Esophagus muscularis mucosa (tissue), 4 donors: ENCODE data around the gene CIDEB. TPM values are rescaled to one million over a fixed set of nuclear protein-coding genes. Genes with fewer than 3 reads are reported as not detected.

ENCODE experiments used
- DNase-seq: peaks from one replicate; pipeline ENCODE4 v3.0.0-alpha.2; 2017; ENCODE audit errors: extremely low spot score
- H3K27ac ChIP-seq, 4 donors: fragments of 200-600 bp; sonication (generic); replicated peaks in 1 of 4; 1 replicate in 3 of 4; 2 replicates in 1 of 4; pipeline ENCODE4 v1.5.1; 2016 to 2019; ENCODE audit warnings: mild to moderate bottlenecking in 1 of 4
- H3K27me3 ChIP-seq, 4 donors: fragments of 200-600 bp; sonication (generic); one replicate each; pipeline versions ENCODE4 v1.5.1 to v1.6.0; 2016 to 2019
- H3K36me3 ChIP-seq, 4 donors: fragments of 200-600 bp; sonication (generic); one replicate each; pipeline ENCODE4 v1.5.1; 2016 to 2019
- H3K4me1 ChIP-seq, 4 donors: fragments of 200-600 bp; sonication (generic); one replicate each; pipeline ENCODE4 v1.5.1; 2016 to 2019
- H3K4me3 ChIP-seq, 4 donors: fragments of 200-600 bp; sonication (generic); 1 replicate in 2 of 4; 2 replicates in 2 of 4; pipeline ENCODE4 v1.5.1; 2016 to 2019; ENCODE audit warnings: mild to moderate bottlenecking in 4 of 4, moderate library complexity in 1 of 4
- H3K9me3 ChIP-seq, 4 donors: fragments of 200-600 bp; sonication (generic); 1 replicate in 3 of 4; 2 replicates in 1 of 4; pipeline ENCODE4 v1.5.1; 2016 to 2019
- EP300 ChIP-seq: sonication (generic); formaldehyde crosslinking; IDR thresholded peaks from one replicate; pipeline ENCODE4 v1.6.1; 2017; ENCODE audit warnings: antibody characterized with exemption
- POLR2A ChIP-seq: fragments of 450-650 bp; IDR thresholded peaks from one replicate; pipeline ENCODE4 v1.6.1; 2017; ENCODE audit warnings: antibody characterized with exemption, moderate library complexity, mild to moderate bottlenecking, low read depth
- POLR2AphosphoS5 ChIP-seq, 2 donors: sonication (generic); formaldehyde crosslinking; IDR thresholded peaks; one replicate each; pipeline ENCODE4 v1.6.1; 2017; ENCODE audit warnings: antibody characterized with exemption in 2 of 2
- WGBS: methylation state at CpG from one replicate; pipeline ENCODE4 v1.1.5; 2018; 5-methylcytosine and 5-hydroxymethylcytosine counted together
- intact Hi-C: fragments of 100-400 bp; cut with DNase I; formaldehyde crosslinking; loops from one replicate; pipeline ENCODE4 v1.15.1; 2023
- total RNA-seq, 4 donors: library from RNA; depleted of rRNA; stranded (reverse); fragments of >200 nt; gene quantifications; one replicate each; pipeline versions ENCODE4 v1.1.0 to v1.2.1, GENCODE V29; 2016
- TF ChIP-seq, protein P1 (sequence below), 3 experiments: fragments of 200-600 bp in 2 of 3; fragments of 450-650 bp in 1 of 3; sonication (generic) in 2 of 3; IDR thresholded peaks; one replicate each; pipeline ENCODE4 v1.5.1; 2017 to 2019; ENCODE audit warnings: antibody characterized with exemption in 3 of 3, mild to moderate bottlenecking in 2 of 3, moderate library complexity in 1 of 3

CIDEB gene
- total RNA-seq, 4 donors from 2014 or later, result 6.6 to 12.5 (median 8.1) TPM

DNA sequence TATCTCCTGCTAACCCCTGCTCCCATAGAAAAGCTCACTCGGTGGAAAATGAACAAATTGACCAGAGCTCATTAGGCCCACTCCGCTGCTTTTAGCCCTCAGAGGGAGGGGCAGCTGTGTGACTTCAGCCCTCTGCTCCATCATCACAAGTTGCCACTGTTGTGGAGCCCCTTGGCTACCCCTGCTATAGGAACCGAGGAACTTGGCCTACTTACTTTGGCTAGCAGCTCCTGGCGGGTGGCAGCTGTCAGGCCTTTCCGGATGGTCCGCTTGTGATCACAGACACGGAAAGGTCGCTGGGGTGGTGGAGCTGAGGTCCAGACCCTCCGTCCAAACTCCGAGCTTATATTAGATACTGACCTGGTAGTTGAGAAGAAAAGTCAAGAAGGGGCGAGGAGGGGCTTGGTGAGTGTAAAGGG lies 612 bp downstream of the CIDEB start:
- Histone ChIP-seq H3K9me3 (no peaks in the 10 kb centered on the region), H3K4me1 (peaks cover 23 to 44% (median 36%) of the 10 kb centered on the region in 4 donors), H3K36me3 (peaks cover 46 to 57% (median 55%) of the 10 kb centered on the region in 4 donors), H3K4me3 (no peak overlapping the region), H3K27me3 (no peaks in the 10 kb centered on the region), H3K27ac (no peak overlapping the region)
- TF ChIP-seq, protein P1, sequence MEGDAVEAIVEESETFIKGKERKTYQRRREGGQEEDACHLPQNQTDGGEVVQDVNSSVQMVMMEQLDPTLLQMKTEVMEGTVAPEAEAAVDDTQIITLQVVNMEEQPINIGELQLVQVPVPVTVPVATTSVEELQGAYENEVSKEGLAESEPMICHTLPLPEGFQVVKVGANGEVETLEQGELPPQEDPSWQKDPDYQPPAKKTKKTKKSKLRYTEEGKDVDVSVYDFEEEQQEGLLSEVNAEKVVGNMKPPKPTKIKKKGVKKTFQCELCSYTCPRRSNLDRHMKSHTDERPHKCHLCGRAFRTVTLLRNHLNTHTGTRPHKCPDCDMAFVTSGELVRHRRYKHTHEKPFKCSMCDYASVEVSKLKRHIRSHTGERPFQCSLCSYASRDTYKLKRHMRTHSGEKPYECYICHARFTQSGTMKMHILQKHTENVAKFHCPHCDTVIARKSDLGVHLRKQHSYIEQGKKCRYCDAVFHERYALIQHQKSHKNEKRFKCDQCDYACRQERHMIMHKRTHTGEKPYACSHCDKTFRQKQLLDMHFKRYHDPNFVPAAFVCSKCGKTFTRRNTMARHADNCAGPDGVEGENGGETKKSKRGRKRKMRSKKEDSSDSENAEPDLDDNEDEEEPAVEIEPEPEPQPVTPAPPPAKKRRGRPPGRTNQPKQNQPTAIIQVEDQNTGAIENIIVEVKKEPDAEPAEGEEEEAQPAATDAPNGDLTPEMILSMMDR (IDR thresholded peaks at IDR 0.05), result no peak
- TF ChIP-seq POLR2A (no peak), POLR2AphosphoS5 (IDR thresholded peaks at IDR 0.05) (no peak), EP300 (no peak)
- intact Hi-C loops, result no loop called here
- no peak for DNase-seq
- WGBS, result 85% methylated on average over 11 of the region's 11 CpGs

DNA sequence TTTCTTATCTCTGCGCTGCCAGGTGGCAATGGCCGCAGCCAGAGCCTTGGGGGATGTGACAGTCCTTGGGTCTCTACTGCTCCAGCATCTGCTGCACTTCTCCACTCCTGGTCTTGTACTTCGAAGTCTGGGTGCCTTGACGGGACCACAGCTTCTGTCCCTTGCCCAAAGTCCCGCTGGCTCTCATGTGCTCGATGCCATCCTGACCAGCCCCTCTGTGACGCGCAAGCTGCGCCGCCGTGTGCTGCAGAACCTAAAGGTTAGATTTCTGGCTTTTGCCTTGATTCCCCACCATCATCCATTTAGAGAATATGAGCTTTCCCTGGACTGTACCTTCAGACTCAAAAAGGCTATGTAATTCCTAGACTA lies 3.8 kb downstream of the CIDEB start:
- TF ChIP-seq, protein P1 (IDR thresholded peaks at IDR 0.05), result no peak
- TF ChIP-seq POLR2AphosphoS5 (IDR thresholded peaks at IDR 0.05), result no peak

DNA sequence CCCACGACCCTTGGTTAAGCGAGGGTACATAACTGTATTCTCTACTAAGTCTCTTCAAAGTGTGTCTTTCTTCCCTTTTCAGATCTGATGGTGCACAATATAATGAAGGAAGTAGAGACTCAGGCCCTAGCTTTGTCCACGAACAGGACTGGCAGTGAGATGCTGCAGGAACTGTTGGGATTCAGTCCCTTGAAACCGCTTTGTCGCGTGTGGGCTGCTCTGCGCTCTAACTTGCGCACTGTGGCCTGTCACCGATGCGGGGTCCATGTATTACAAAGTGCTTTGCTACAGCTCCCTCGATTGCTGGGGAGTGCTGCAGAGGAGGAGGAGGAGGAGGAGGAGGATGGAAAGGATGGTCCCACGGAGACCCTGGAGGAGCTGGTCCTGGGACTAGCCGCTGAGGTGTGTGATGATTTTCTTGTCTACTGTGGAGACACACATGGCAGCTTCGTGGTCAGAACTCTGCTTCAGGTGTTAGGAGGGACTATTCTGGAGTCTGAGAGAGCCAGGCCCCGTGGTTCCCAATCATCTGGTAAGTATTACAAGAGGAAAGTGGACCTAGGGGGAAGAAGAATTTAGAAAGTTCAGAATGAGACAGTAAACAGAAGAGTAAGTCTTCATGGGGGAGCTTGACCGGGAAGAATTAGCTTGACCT lies 7.3 kb downstream of the CIDEB start:
- DNase-seq, result no peak
- no peaks in the 10 kb centered on the region for H3K27me3 ChIP-seq
- H3K4me1 ChIP-seq, result peaks cover 19 to 47% (median 34%) of the 10 kb centered on the region in 4 donors
- H3K4me3 ChIP-seq, result peak overlapping the region; percentile 73 to 91 (median 80)
- no peak for TF ChIP-seq EP300
- no peak for TF ChIP-seq POLR2AphosphoS5 (IDR thresholded peaks at IDR 0.05)
- no peak for TF ChIP-seq POLR2A
- TF ChIP-seq, protein P1 (IDR thresholded peaks at IDR 0.05), result no peak
- intact Hi-C loops, result no loop called here
- H3K9me3 ChIP-seq, result no peaks in the 10 kb centered on the region
- peak overlapping the region; percentile 77 to 88 (median 84) for H3K27ac ChIP-seq
- peaks cover 44 to 57% (median 53%) of the 10 kb centered on the region in 4 donors for H3K36me3 ChIP-seq
- 33% methylated on average over 16 of the region's 16 CpGs for WGBS

More for the DNA sequence above, 3.8 kb downstream of the CIDEB start:
- DNase-seq, result no peak
- WGBS, result 94% methylated on average over 11 of the region's 11 CpGs
- H3K27ac ChIP-seq, result no peak overlapping the region
- H3K27me3 ChIP-seq, result no peaks in the 10 kb centered on the region
- H3K4me1 ChIP-seq, result peaks cover 14 to 38% (median 27%) of the 10 kb centered on the region in 4 donors
- no peak overlapping the region for H3K4me3 ChIP-seq
- H3K36me3 ChIP-seq, result peaks cover 54 to 69% (median 65%) of the 10 kb centered on the region in 4 donors
- intact Hi-C loops, result no loop called here
- no peaks in the 10 kb centered on the region for H3K9me3 ChIP-seq

DNA sequence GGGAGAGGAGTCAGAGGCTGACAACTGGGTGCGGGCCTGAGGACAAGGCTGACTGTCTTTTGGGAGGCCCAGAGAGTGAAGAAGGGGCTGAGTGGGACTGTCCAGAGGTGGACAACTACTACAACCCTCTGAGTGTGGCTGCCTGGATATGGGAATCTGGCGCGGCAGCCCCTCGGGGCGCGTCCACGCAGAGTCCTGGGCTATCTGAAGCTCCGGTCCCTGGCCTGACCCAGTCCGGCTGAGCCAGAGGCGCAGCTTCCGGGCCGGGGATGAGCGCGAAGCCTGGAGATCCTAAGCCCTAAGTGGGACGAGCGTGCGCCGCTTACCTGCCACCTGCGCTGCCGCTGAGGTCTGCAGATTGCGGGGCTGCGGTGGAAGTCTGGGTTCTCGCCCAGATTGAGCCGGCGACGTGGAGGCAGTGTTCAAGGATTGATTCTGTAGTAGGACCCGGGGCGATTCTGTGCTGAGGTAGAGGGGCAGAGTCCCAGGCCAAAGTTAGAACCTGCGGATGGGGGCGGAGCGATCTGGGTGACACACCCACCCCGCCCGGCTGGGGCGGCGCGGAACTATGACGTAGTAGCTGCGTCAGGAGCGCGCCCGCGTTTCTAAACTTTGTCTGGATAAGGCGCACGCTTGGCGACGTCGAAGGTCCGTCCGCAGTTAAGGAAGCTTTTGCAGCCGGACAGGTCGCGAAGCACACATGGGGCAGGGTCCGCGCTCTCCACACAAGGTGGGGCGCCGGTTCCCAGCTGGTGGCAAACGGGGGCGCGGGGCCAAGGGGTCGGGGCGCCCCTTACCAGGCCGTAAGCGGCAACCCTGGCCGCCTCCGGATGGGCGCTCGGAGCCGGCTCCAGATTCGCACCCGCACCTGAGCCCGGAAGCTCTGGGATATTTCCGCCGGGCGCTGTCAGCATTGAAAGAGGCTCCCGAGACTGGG lies 8.3 kb downstream of the CIDEB start, which contains the start of the genes DHRS1 and NOP9:
Gene DHRS1 (minus strand): TSS at position 526 of the 937 bp plus-strand sequence. CDS start 674 bp downstream, outside the sequence.
Gene NOP9 (plus strand): TSS at position 596 of the 937 bp plus-strand sequence. CDS start 105 bp downstream, at position 701.
- peak; percentile 98 for DNase-seq
- TF ChIP-seq, protein P1 (IDR thresholded peaks at IDR 0.05), result peak in 1 of 3 experiments; percentile 26
- TF ChIP-seq POLR2AphosphoS5 (IDR thresholded peaks at IDR 0.05), result peak; percentile 93 to 96
- TF ChIP-seq EP300, result no peak
- TF ChIP-seq POLR2A, result no peak
- Histone ChIP-seq H3K36me3 (peaks cover 40 to 54% (median 49%) of the 10 kb centered on the region in 4 donors), H3K27ac (peak within 1 kb of the TSS; percentile 77 to 88 (median 84)), H3K4me1 (peaks cover 19 to 47% (median 34%) of the 10 kb centered on the region in 4 donors), H3K27me3 (no peaks in the 10 kb centered on the region), H3K9me3 (no peaks in the 10 kb centered on the region), H3K4me3 (peak within 1 kb of the TSS; percentile 73 to 91 (median 80))
- WGBS, result 1% methylated on average over 41 of the region's 75 CpGs
- intact Hi-C loops, result loop anchor here (2.0 kb wide), 1 partner anchor 57 kb away; the partner anchor contains the start of gene TINF2
